BLaER1 treated with 17β-estradiol and CSF1 and Interleukin-3, amounts not matched to agents 10 nM and 100 nM (cell line): ENCODE results near the gene SPN.
A peak's percentile ranks its signal among the peaks of the same experiment; 100 is the strongest.

Experiments used
- H3K27ac ChIP-seq, 11 experiments: shearing (Covaris generic); formaldehyde crosslinking; 2 replicates each; pipeline ENCODE4 v1.8.1; 2022
- H3K27me3 ChIP-seq, 11 experiments: shearing (Covaris generic); formaldehyde crosslinking; 2 replicates each; pipeline ENCODE4 v1.8.1; 2022
- H3K36me3 ChIP-seq, 11 experiments: shearing (Covaris generic); formaldehyde crosslinking; 2 replicates each; pipeline ENCODE4 v1.8.1; 2022
- H3K4me1 ChIP-seq, 10 experiments: shearing (Covaris generic); formaldehyde crosslinking; 2 replicates each; pipeline ENCODE4 v1.8.1; 2022
- H3K4me2 ChIP-seq, 11 experiments: shearing (Covaris generic); formaldehyde crosslinking; 2 replicates each; pipeline ENCODE4 v1.8.1; 2022
- H3K4me3 ChIP-seq, 10 experiments: shearing (Covaris generic); formaldehyde crosslinking; 2 replicates each; pipeline ENCODE4 v1.8.1; 2022
- H3K9ac ChIP-seq, 11 experiments: shearing (Covaris generic); formaldehyde crosslinking; 2 replicates each; pipeline ENCODE4 v1.8.1; 2022
- H3K9me3 ChIP-seq, 11 experiments: shearing (Covaris generic); formaldehyde crosslinking; replicated peaks in 1 of 11; 2 replicates each; pipeline ENCODE4 v1.8.1; 2022
- H4K20me1 ChIP-seq, 11 experiments: shearing (Covaris generic); formaldehyde crosslinking; 2 replicates each; pipeline ENCODE4 v1.8.1; 2022
- Cebpa-rat ChIP-seq, 11 experiments: shearing (Covaris generic); IDR thresholded peaks; 2 replicates each; pipeline ENCODE4 v1.8.1; 2022

The SPN gene

DNA sequence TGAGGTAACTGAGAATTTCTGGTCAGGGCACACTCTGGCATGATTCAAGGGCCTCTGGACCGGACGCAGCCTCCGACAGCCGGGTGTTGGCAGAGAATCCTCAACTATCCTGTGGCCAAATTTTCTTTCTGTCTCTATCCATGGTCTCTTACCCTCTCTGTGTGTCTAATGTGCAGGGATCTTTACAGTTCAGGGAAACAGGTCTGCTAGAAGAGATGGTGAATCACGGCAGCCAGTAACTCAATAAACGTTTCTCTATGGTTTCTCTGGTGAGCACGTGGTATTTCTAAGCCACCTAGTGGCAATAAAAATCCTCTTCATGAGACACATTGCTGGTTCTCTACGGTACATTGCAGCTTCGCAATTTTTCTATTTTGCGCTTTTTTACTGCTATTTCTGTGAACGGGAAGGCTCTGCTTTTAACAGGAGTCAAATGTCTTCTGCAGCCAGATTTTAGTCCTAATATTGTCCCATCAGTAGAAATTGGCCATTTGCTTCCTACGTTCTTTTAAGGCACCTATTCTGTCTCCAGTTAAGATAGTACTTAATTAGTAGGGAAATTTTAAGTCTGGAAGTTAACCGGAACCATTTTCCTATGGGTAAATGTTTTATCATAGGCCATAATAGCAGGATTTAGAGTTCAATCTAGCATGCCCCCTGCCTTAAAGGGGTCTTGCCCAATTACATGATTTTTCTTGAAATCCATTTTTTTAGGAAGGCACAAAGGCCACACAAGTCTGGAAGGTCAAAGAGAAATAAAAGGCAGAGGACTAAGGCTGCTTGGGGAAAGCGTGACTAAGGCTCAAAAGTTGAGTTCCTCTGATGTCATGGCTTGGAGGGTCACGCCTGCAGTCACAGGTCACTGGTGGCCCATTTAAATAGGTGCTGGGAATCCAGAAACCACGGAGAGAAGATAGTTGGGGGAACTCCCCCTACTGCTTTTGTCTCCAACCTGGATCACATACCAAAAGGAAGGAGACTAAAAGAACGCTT, 47.5 kb downstream of the SPN start:
- no peak for TF ChIP-seq Cebpa-rat (IDR thresholded peaks at IDR 0.05)
- no peak overlapping the region for H3K4me3 ChIP-seq
- peak overlapping the region in 3 of 11 experiments; percentile 5 to 33 (median 12); a peak in 3 of 22 replicates for H3K27ac ChIP-seq

DNA sequence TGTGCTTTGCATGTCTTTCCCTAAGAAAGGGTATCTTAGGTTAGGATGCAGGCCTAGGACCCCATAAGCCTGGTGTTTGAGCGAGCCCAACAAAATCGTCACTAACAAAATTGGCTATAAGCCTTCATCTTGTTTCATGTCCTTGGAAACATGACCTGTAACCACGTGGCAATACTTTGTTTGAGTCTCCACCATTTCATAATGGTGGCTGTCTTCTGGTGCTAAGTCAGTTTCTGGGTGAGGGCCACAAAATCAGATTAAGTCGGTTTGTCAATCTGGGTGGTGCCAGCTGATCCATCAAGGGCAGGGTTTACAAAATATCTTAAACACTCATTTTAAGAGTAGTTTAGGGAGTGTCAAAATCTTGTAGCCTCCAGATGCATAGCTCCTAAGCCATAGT, 49.8 kb downstream of the SPN start:
- TF ChIP-seq Cebpa-rat (IDR thresholded peaks at IDR 0.05): no peak
- Histone ChIP-seq H3K36me3 (no peaks in the 10 kb centered on the region), H3K4me2 (no peak overlapping the region), H3K27ac (no peak overlapping the region), H3K9ac (no peak overlapping the region), H3K4me1 (peaks cover 24 to 43% (median 38%) of the 10 kb centered on the region in 10 experiments), H3K4me3 (no peak overlapping the region), H3K27me3 (no peaks in the 10 kb centered on the region), H4K20me1 (no peaks in the 10 kb centered on the region), H3K9me3 (peaks cover 0 to 15% (median 5%) of the 10 kb centered on the region in 11 experiments; a peak in 6 of 22 replicates)

More for the DNA sequence above, 47.5 kb downstream of the SPN start:
- peak overlapping the region; percentile 31 to 79 (median 57) for H3K4me2 ChIP-seq
- no peaks in the 10 kb centered on the region for H4K20me1 ChIP-seq
- H3K9ac ChIP-seq: peak overlapping the region in 2 of 11 experiments; percentile 3 to 34; a peak in 2 of 22 replicates
- peaks cover 0 to 11% (median 0%) of the 10 kb centered on the region in 11 experiments; a peak in 5 of 22 replicates for H3K9me3 ChIP-seq
- no peaks in the 10 kb centered on the region for H3K36me3 ChIP-seq
- peaks cover 24 to 64% (median 60%) of the 10 kb centered on the region in 10 experiments for H3K4me1 ChIP-seq
- no peaks in the 10 kb centered on the region for H3K27me3 ChIP-seq

DNA sequence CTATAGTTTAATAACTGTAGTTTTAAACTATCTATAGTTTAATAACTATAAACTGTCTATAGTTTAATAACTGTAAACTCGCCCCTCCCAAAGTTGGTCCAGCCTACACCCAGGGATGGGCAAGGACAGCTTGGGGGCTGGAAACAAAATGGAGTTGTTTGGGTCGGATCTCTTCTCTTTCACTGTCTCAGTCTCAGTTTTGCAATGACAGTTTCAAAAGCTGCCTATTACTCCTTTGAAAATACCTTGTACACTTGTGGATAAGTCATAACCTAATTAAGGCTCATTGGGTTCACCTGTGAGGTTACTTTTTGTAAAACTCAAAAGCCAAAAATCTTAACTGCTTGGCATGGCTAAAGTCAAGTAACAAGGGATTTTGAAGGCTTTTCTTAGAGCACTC, 51.3 kb downstream of the SPN start:
- no peak overlapping the region for H3K9ac ChIP-seq
- no peaks in the 10 kb centered on the region for H3K36me3 ChIP-seq
- TF ChIP-seq Cebpa-rat (IDR thresholded peaks at IDR 0.05): no peak
- no peak overlapping the region for H3K4me3 ChIP-seq
- no peaks in the 10 kb centered on the region for H4K20me1 ChIP-seq
- no peaks in the 10 kb centered on the region for H3K27me3 ChIP-seq
- no peak overlapping the region for H3K4me2 ChIP-seq
- H3K4me1 ChIP-seq: peaks cover 24 to 36% (median 31%) of the 10 kb centered on the region in 10 experiments
- no peak overlapping the region for H3K27ac ChIP-seq
- H3K9me3 ChIP-seq: peaks cover 0 to 8% (median 0%) of the 10 kb centered on the region in 11 experiments; a peak in 3 of 22 replicates

DNA sequence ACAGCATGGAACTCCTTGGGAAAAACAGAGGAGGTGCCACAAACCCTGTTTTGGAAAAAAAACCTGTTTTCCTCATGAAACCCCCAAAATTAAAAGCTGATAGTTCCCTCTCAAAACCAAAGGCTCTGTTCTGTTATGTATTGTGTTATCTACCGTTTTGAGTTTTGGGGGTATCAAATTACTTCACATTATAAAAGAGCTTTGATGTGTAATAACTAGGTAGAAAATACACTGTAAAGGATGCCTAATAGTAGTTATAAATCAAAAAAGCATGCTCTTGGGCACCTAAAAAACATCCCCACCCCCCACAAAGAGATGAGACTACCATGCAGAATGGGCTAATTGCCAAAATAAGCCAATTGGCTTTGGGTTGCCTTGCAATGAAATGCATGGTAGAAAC, 51.9 kb downstream of the SPN start:
- no peak for TF ChIP-seq Cebpa-rat (IDR thresholded peaks at IDR 0.05)
- no peaks in the 10 kb centered on the region for H3K36me3 ChIP-seq
- H3K9me3 ChIP-seq: peaks cover 0 to 8% (median 0%) of the 10 kb centered on the region in 11 experiments; a peak in 3 of 22 replicates
- no peak overlapping the region for H3K4me2 ChIP-seq
- no peaks in the 10 kb centered on the region for H4K20me1 ChIP-seq
- H3K4me3 ChIP-seq: no peak overlapping the region
- H3K27ac ChIP-seq: no peak overlapping the region
- H3K9ac ChIP-seq: no peak overlapping the region
- peaks cover 24 to 37% (median 30%) of the 10 kb centered on the region in 10 experiments for H3K4me1 ChIP-seq
- no peaks in the 10 kb centered on the region for H3K27me3 ChIP-seq

DNA sequence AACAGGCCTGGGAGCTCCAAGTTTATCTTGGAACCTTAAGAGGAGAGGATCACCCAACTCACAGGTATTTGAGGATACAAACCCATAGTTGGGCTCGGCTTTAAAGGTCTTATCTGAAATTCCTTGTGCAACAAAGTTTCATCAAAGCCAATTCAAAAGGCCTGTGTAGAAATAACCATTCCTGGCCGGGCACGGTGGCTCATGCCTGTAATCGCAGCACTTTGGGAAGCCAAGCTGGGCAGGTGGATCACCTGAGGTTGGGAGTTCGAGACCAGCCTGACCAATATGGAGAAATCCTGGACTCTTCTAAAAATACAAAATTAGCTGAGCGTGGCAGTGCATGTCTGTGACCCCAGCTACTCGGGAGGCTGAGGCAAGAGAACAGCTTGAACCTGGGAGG, 54.1 kb downstream of the SPN start:
- Histone ChIP-seq H3K9ac (no peak overlapping the region), H3K27me3 (no peaks in the 10 kb centered on the region), H3K36me3 (no peaks in the 10 kb centered on the region), H3K4me3 (no peak overlapping the region), H3K9me3 (peaks cover 0 to 8% (median 0%) of the 10 kb centered on the region in 11 experiments; a peak in 3 of 22 replicates), H3K4me2 (no peak overlapping the region), H3K4me1 (peaks cover 13 to 39% (median 32%) of the 10 kb centered on the region in 10 experiments), H3K27ac (no peak overlapping the region), H4K20me1 (no peaks in the 10 kb centered on the region)
- TF ChIP-seq Cebpa-rat (IDR thresholded peaks at IDR 0.05): no peak

DNA sequence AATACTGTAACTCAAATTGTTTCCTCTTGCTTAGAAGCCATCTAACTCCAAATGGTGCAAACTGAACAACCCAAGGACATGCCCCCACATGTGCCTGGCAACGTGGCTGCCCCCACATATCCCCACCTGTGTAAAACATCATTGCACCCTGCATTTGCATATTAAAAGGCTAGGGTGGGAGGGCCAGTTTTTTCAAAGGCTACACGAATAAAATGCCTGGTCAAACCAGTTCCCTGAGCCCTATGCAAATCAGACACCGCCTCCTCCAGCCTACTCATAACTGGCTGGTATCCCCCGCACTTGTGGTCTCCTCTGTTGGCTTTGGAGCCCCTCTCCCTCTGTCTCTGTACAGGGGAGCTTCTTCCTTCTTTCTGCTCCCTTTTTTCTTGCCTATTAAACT, 56.0 kb downstream of the SPN start:
- Histone ChIP-seq H3K9ac (no peak overlapping the region), H3K27me3 (no peaks in the 10 kb centered on the region), H3K4me1 (peaks cover 9 to 53% (median 42%) of the 10 kb centered on the region in 10 experiments; a peak in 19 of 20 replicates), H3K27ac (peak overlapping the region in 5 of 11 experiments; percentile 6 to 83 (median 39); a peak in 6 of 22 replicates), H3K36me3 (no peaks in the 10 kb centered on the region), H3K4me3 (no peak overlapping the region), H3K9me3 (peaks cover 0 to 8% (median 0%) of the 10 kb centered on the region in 11 experiments; a peak in 3 of 22 replicates), H4K20me1 (no peaks in the 10 kb centered on the region), H3K4me2 (peak overlapping the region in 8 of 11 experiments; percentile 21 to 58 (median 27); a peak in 8 of 22 replicates)
- TF ChIP-seq Cebpa-rat (IDR thresholded peaks at IDR 0.05): no peak
